ENCODE measurements around the gene RELL2.

DNA sequence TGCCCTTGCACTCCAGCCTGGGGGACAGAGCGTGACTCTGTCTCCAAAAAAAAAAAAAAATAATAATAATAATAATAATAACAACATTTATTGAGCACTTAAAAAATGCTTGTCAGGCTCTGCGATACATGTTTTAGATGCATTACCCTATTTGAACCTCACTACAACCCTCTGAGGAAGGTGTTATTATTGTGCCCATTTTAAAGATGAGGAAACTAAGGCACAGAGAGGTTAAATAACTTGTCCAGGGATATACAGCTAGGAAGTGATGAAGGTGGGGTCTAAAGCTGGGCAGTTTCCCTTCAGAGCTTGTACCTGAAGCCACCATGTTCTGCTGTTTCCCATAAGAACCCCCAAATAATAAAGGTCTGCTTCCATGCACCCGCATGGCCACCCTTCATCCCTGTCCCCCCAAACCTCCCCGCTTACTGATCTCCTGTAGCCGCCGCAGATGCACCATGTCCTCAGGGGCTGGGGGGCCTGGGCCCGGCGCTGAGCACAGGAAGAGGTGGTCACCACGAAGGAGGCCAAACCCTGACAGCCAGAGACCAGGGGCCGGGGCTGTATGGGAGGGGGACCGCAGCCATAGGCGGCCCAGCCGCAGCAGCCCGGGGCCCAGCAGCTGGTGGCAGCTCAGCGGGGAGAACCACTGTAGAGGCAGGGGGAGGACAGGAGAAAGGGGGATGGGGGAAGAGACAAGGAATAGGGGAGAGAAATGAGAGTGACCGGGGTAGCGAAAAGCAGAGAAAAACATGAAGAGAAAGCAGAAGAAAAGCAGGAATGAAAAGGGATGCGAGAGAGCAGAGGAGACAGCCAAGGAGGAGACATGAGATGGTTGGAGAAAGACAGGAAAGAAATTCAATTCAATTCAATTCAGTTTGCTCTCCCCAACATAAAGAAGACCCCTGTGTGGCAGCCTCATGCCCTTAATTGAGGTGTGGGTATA is 29.5 kb downstream of the RELL2 start:
- TF ChIP-seq POLR2A (IDR thresholded peaks at IDR 0.05), result no peak
- no peak for TF ChIP-seq CTCF (IDR thresholded peaks at IDR 0.05 in 4 of 5, conservative IDR thresholded peaks at IDR 0.05 in 1 of 5)
